Progenitor cell of endocrine pancreas (in vitro differentiated cells): ENCODE results near the gene ISX. TPM values are rescaled to one million over a fixed set of nuclear protein-coding genes. Genes with fewer than 3 reads are reported as not detected.

Experiments used
- DNase-seq: peaks from one replicate; pipeline ENCODE4 v3.0.0; 2021; ENCODE audit warnings: low spot score; ENCODE audit not compliant: unreplicated experiment
- H3K27ac Mint-ChIP-seq: 2 replicates; pipeline ENCODE4 v1.8.0; 2021; ENCODE audit warnings: mild to moderate bottlenecking, moderate library complexity, mixed read lengths
- H3K27me3 Mint-ChIP-seq: 2 replicates; pipeline ENCODE4 v1.8.0; 2021; ENCODE audit warnings: mixed read lengths
- H3K36me3 Mint-ChIP-seq: 2 replicates; pipeline ENCODE4 v1.8.0; 2022; ENCODE audit warnings: mixed read lengths; ENCODE audit not compliant: insufficient read depth
- H3K4me1 Mint-ChIP-seq: 2 replicates; pipeline ENCODE4 v1.8.0; 2021; ENCODE audit warnings: low read depth, mixed read lengths
- H3K4me3 Mint-ChIP-seq: 2 replicates; pipeline ENCODE4 v1.8.0; 2021; ENCODE audit warnings: low read depth, mild to moderate bottlenecking, moderate library complexity, mixed read lengths
- H3K9me3 Mint-ChIP-seq: 2 replicates; pipeline ENCODE4 v1.8.0; 2021; ENCODE audit warnings: low read depth, mixed read lengths
- CTCF ChIP-seq: fragments of 200-600 bp; sonication (generic); IDR thresholded peaks from one replicate; pipeline ENCODE4 v1.5.0; 2021; ENCODE audit warnings: antibody characterized with exemption, mild to moderate bottlenecking; ENCODE audit not compliant: unreplicated experiment
- total RNA-seq: library from RNA; stranded (reverse); gene quantifications from 2 replicates; pipeline ENCODE4 v1.2.1, GENCODE V29; 2021

The ISX gene
- total RNA-seq, 1 donor from 2014 or later, result 8.9 TPM

GRCh38 chr22:35132568-35132967 is 66.6 kb downstream of the ISX start:
- no peak overlapping the region for H3K4me3 Mint-ChIP-seq
- H3K27ac Mint-ChIP-seq, result no peak overlapping the region
- H3K9me3 Mint-ChIP-seq, result no peaks in the 10 kb centered on the region
- TF ChIP-seq CTCF, result no peak
- peaks cover 35% of the 10 kb centered on the region for H3K4me1 Mint-ChIP-seq
- DNase-seq, result no peak
- no peaks in the 10 kb centered on the region for H3K36me3 Mint-ChIP-seq
- H3K27me3 Mint-ChIP-seq, result peaks cover 4% of the 10 kb centered on the region

DNA sequence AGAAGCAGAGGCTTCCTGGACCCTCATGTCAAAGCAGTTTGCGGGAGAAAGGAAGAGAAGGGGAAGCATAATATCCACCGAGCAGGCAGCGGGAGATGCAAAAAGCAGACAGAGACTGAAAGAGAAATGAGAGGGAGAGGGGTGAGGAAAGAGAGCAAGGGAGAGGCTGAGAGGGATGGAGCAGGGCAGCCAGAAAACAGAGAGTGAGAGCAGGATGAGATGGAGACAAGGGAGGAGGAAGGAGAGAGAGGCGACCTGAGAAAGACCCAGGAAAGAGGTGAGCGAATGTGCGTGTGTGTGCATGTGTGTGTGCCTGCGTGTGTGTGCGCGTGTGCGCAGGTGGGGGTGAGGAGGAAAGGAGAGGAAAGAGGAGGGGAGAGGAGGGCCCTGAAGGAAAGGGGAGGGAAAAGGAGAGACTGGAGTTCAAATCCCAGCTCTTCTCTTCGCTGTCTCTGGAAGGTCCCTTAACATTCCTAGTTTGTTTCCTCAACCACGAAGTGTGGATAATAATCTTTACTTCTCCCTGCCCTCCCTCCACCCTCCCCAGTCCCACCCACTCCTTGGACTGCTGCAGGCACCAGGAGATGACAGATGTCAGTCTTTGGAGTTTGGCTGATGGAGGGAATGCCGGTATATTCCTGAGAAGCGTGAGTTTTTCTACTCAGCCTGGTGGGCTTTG is 67.9 kb downstream of the ISX start:
- TF ChIP-seq CTCF, result no peak
- no peaks in the 10 kb centered on the region for H3K9me3 Mint-ChIP-seq
- peak overlapping the region; percentile 14 for H3K27ac Mint-ChIP-seq
- H3K4me1 Mint-ChIP-seq, result peaks cover 35% of the 10 kb centered on the region
- peaks cover 4% of the 10 kb centered on the region for H3K27me3 Mint-ChIP-seq
- no peak overlapping the region for H3K4me3 Mint-ChIP-seq
- no peak for DNase-seq
- no peaks in the 10 kb centered on the region for H3K36me3 Mint-ChIP-seq

GRCh38 chr22:35134637-35135036 is 68.7 kb downstream of the ISX start:
- TF ChIP-seq CTCF, result no peak
- Mint-ChIP-seq H3K9me3 (no peaks in the 10 kb centered on the region), H3K4me1 (peaks cover 35% of the 10 kb centered on the region), H3K27me3 (peaks cover 4% of the 10 kb centered on the region), H3K27ac (peak overlapping the region; percentile 41), H3K4me3 (no peak overlapping the region), H3K36me3 (no peaks in the 10 kb centered on the region)
- no peak for DNase-seq

DNA sequence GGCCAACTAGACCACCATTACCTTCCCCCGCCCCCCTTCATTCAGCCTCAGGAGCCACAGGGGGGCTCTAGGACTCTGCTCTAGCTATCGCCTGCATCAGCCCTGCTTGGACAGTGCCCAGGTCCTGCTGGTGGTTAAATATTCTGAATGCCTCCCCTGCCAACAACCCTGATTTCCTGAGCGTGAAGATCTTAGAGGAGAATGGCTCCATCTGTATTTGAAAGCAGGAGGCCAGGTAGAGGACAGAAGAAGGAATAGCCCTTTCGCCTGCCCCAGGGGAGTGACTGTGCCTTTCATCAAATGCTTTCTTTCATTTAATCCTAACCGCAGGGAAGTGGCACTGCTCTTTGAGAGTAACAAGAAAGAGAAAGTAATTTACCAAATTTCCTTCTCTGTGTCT is 69.2 kb downstream of the ISX start:
- H3K4me3 Mint-ChIP-seq, result no peak overlapping the region
- H3K27me3 Mint-ChIP-seq, result peaks cover 4% of the 10 kb centered on the region
- no peak for DNase-seq
- H3K9me3 Mint-ChIP-seq, result no peaks in the 10 kb centered on the region
- H3K27ac Mint-ChIP-seq, result no peak overlapping the region
- no peaks in the 10 kb centered on the region for H3K36me3 Mint-ChIP-seq
- peaks cover 35% of the 10 kb centered on the region for H3K4me1 Mint-ChIP-seq
- no peak for TF ChIP-seq CTCF

Other genes with a start within 250 kb of the ISX start
- gene HMGXB4, start 191.3 kb downstream of the ISX start, total RNA-seq, result 23.0 and 25.0 TPM in 2 replicates
- 38.2 and 45.3 TPM in 2 replicates for gene TOM1, start 233.7 kb downstream of the ISX start, total RNA-seq